IPS-11a (cell line): ENCODE data around the gene HSPB7.
"Not testable (repeated sequence)": the region's sequence is repeated elsewhere in the genome, so short reads cannot be mapped to it uniquely, and the experiment has no call there.

Source experiments
- H3K4me3 ChIP-seq: one replicate; pipeline ENCODE4 v1.5.1; 2013; ENCODE audit warnings: low read depth, low read length, control low read depth

Gene HSPB7

GRCh38 chr1:16051039-16051438, 33.2 kb upstream of the HSPB7 start:
- no peak overlapping the region for H3K4me3 ChIP-seq

- no peak overlapping the region for H3K4me3 ChIP-seq
These were observed 32.5 kb upstream of the HSPB7 start for GRCh38 chr1:16050328-16050727.

- peak overlapping the region; percentile 35 for H3K4me3 ChIP-seq
These were observed 30.8 kb upstream of the HSPB7 start for GRCh38 chr1:16048573-16049189.

GRCh38 chr1:16047791-16048475, 30.1 kb upstream of the HSPB7 start:
- H3K4me3 ChIP-seq, result peak overlapping the region; percentile 17

- H3K4me3 ChIP-seq, result no peak overlapping the region
These were observed 29.0 kb upstream of the HSPB7 start for GRCh38 chr1:16046842-16047241.

GRCh38 chr1:16043950-16044349, 26.1 kb upstream of the HSPB7 start:
- H3K4me3 ChIP-seq, result no peak overlapping the region

GRCh38 chr1:16043521-16043920, 25.7 kb upstream of the HSPB7 start, which contains the start of gene CLCNKB:
Gene CLCNKB (plus strand): TSS chr1:16043782. CDS start chr1:16044493, 711 bp downstream.
- H3K4me3 ChIP-seq, result no peak within 1 kb of the TSS

GRCh38 chr1:16042654-16043053, 24.8 kb upstream of the HSPB7 start:
- H3K4me3 ChIP-seq, result not testable (repeated sequence)

- H3K4me3 ChIP-seq, result no peak overlapping the region
These were observed 24.3 kb upstream of the HSPB7 start for GRCh38 chr1:16042096-16042495.

- no peak overlapping the region for H3K4me3 ChIP-seq
These were observed 23.4 kb upstream of the HSPB7 start for GRCh38 chr1:16041200-16041599.

GRCh38 chr1:16039871-16040270, 22.0 kb upstream of the HSPB7 start:
- not testable (repeated sequence) for H3K4me3 ChIP-seq

- H3K4me3 ChIP-seq, result no peak overlapping the region
These were observed 20.7 kb upstream of the HSPB7 start for GRCh38 chr1:16038620-16038912.

- H3K4me3 ChIP-seq, result not testable (repeated sequence)
These were observed 18.6 kb upstream of the HSPB7 start for GRCh38 chr1:16036461-16036860.

GRCh38 chr1:16033103-16033632, 15.3 kb upstream of the HSPB7 start:
- not testable (repeated sequence) for H3K4me3 ChIP-seq

- H3K4me3 ChIP-seq, result no peak overlapping the region
These were observed 14.7 kb upstream of the HSPB7 start for GRCh38 chr1:16032388-16033102.

GRCh38 chr1:16031551-16031950, 13.7 kb upstream of the HSPB7 start:
- no peak overlapping the region for H3K4me3 ChIP-seq

- H3K4me3 ChIP-seq, result no peak overlapping the region
These were observed 11.4 kb upstream of the HSPB7 start for GRCh38 chr1:16029288-16029687.

- not testable (repeated sequence) for H3K4me3 ChIP-seq
These were observed 11.1 kb upstream of the HSPB7 start for GRCh38 chr1:16029003-16029268.

GRCh38 chr1:16028237-16029002, 10.6 kb upstream of the HSPB7 start:
- no peak overlapping the region for H3K4me3 ChIP-seq

GRCh38 chr1:16026723-16027484, 9.1 kb upstream of the HSPB7 start:
- peak overlapping the region; percentile 8 for H3K4me3 ChIP-seq

GRCh38 chr1:16026302-16026701, 8.5 kb upstream of the HSPB7 start:
- H3K4me3 ChIP-seq, result peak overlapping the region; percentile 8
